Cardiac septum (tissue), 1 donor: Measurements from ENCODE around the gene NUDT4. TPM values are rescaled to one million over a fixed set of nuclear protein-coding genes. Genes with fewer than 3 reads are reported as not detected.
"Not testable (repeated sequence)": the region's sequence is repeated elsewhere in the genome, so short reads cannot be mapped to it uniquely, and the experiment has no call there.

Experiments
- DNase-seq: peaks from one replicate; pipeline ENCODE4 v3.0.0-alpha.2; 2020; ENCODE audit warnings: low spot score
- intact Hi-C: fragments of 100-400 bp; cut with DNase I; formaldehyde crosslinking; loops from one replicate; pipeline ENCODE4 v1.14.0; 2022
- total RNA-seq: library from RNA; stranded (reverse); fragmentation: NEBNext Ultra II Directional; extraction: Animal tissue kit (Norgen Biotek cat#: 25700); gene quantifications from one replicate; pipeline ENCODE4 v1.2.1, GENCODE V29; 2021
- donor health status: DM: no; HTN: no; CAD: no.

Gene NUDT4
- total RNA-seq, 1 donor from 2014 or later: 116 TPM

DNA sequence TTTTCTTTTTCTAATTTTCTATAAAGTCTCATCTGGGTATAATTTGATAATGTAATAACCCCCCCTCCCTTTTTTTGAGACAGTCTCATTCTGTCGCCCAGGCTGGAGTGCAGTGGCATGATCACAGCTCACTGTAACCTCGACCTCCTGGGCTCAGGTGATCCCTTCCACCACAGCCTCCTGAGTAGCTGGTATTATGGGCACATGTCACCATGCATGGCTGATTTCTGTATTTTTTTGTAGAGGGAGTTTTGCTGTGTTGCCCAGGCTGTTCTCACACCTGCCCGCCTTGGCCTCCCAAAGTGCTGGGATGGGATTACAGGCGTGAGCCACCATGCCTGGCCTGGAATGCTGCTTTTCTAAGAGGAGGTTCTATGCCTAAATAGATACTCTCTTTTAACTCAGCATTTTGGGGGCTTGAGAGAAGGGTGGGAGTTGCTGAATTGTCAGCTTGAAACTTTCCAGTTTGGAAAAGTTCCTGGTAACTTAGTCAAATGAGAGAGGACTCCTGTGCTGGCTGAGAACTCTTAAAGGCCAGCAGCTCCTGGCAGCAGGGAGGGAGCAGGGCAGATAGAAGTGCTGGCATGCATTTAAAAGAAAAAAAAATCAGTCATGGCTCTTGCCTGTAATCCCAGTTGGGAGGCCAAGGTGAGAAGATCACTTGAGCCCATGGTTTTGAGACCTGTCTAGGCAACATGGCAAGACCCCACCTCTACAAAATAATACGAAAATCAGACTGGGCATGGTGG lies 13.0 kb downstream of the NUDT4 start:
- intact Hi-C loops: no loop called here
- no peak for DNase-seq

DNA sequence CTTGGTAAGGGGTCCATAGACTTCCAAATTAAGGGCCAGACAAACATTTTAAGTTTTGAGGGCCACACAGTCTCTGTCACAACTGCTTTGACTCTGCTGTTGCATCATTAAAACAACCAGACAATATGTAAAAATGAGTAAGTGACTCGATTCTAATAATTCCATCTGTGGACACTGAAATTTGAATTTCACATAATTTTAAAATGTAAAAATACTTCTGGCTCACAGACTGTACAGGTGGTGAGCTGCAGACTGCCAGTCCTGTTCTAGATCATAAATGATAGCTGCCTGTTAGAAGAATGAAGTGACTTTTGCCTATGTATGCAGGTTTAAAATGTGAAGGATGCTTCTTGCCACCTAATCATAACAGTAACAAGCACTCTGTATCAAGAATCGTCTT lies 15.7 kb downstream of the NUDT4 start:
- no peak for DNase-seq
- intact Hi-C loops: no loop called here

GRCh38 chr12:93397412-93397811 lies 19.7 kb downstream of the NUDT4 start:
- no peak for DNase-seq
- intact Hi-C loops: loop anchor here (5.0 kb wide), 1 partner anchor 410 kb away; no protein-coding TSS in a partner anchor

- intact Hi-C loops: loop anchor here (5.0 kb wide), 1 partner anchor 412 kb away; no protein-coding TSS in a partner anchor
These were observed 21.6 kb downstream of the NUDT4 start for GRCh38 chr12:93399183-93399863.

DNA sequence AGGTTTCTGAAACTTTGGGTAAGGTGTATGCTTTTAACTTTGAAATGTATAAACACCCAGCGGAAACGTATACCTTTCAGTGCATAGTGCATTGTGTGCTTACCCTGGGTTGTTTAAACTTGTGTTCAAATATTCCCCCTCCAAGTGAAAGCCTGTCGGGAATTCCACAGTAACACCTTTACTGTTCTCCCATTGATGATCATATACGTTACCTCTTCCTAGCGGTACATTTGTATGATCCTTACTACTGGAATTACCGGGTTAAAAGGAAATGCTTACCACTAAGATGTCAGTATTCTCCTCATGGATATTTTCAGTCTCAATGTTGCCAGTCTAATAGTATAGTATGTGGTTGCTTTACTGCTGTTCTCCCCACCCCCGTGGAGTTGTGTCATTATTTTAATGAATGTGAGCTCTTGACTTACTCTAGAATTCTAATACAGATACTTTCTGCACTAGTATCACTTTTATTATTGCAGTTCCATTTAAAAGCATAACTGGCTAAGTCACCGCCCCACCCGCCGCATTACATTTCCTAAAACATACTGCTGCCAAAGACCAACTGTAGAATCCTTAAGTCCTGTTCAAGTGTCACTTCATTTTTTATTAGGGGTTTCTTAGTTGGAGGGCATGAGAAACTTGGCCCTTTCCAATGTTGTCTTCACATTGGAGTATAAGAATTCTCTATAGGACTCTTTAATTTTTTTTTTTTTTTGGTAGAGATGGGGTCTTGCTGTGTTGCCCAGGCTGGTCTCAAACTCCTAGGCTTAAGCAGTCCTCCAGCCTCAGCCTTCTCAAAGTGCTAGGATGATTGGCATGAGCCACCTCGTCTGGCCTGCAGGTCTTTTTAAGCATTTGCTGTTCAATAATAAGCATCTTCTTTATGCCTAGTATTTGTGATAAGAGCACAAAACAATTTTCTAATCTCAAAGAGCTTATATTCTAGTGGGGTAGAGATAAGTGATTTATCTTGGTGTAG lies 24.9 kb downstream of the NUDT4 start:
- no peak for DNase-seq

More at GRCh38 chr12:93399183-93399863, 21.6 kb downstream of the NUDT4 start:
- DNase-seq: not testable (repeated sequence)

DNA sequence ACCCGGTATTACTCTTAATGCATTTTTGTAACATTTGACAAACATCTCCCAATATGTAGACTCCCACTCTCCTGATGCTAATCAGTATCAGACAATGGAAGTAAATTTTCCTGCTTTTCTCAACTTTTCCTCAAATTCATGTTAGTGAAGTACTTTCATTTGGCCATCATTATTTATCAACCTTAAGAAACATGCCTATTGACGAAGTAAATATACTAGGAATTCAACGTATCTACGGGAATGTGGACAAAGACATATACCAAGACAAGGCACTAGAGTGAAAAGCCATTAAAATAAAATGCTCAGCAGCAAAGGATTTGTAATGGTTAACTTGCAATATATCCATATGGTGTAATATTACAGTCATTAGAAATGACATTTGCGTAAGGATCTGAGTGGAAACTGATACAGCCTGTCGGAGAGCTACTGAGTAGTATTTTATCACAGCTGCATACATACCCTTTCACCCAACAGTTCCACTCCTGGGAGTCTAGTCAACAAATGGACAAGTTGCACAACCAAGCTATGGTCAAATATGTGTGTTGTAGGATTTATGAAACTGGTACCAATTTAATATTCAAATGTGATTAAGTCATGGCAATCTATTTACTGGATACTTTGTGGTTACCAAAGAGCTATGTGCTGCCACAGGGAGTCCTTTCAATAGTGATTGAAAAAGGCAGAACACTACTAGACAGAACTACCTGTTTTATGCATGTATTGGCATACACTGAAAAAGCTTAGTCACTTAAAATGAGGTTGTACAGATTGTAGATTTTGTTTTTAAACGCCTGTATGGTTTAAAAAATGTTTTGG lies 26.5 kb downstream of the NUDT4 start:
- intact Hi-C loops: no loop called here
- no peak for DNase-seq

More for the DNA sequence above, 24.9 kb downstream of the NUDT4 start:
- intact Hi-C loops: no loop called here

GRCh38 chr12:93404961-93405849 lies 27.5 kb downstream of the NUDT4 start:
- intact Hi-C loops: no loop called here

GRCh38 chr12:93407054-93407962 lies 29.6 kb downstream of the NUDT4 start:
- intact Hi-C loops: no loop called here
- DNase-seq: no peak

More at GRCh38 chr12:93404961-93405849, 27.5 kb downstream of the NUDT4 start:
- no peak for DNase-seq

DNA sequence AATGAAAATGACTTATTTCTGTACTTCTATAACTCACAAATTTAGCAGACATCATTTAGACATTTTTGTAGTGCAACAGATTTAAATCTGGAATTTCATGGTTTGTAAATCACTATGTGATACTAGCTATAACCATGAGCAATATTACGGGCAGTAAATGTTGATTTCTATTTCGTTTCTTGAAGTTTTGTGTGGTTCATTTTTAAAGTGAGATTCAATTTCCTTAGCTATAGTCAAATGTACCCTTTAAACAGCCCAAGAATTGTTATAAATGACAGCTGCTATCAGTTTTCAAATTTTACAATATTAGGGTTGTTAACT lies 30.2 kb downstream of the NUDT4 start:
- intact Hi-C loops: no loop called here
- DNase-seq: no peak

DNA sequence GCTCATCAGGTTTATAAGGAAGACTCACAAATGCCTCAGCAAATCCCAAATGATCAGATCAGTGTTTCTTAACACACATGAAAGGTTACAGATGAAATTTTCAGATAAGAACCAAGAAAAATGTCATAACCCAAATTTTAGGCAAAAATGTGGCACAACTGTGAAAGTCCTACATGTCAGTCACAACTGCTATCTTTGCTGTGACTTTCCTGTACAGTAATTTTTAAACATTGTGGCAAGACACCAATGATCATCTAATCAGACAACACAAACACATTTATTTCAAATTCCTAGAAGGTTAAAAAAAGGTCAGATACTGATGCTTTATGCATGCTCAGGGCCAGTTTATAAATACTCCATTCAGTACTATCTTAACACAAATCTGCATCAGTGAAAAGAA lies 31.1 kb downstream of the NUDT4 start:
- no peak for DNase-seq
- intact Hi-C loops: no loop called here

DNA sequence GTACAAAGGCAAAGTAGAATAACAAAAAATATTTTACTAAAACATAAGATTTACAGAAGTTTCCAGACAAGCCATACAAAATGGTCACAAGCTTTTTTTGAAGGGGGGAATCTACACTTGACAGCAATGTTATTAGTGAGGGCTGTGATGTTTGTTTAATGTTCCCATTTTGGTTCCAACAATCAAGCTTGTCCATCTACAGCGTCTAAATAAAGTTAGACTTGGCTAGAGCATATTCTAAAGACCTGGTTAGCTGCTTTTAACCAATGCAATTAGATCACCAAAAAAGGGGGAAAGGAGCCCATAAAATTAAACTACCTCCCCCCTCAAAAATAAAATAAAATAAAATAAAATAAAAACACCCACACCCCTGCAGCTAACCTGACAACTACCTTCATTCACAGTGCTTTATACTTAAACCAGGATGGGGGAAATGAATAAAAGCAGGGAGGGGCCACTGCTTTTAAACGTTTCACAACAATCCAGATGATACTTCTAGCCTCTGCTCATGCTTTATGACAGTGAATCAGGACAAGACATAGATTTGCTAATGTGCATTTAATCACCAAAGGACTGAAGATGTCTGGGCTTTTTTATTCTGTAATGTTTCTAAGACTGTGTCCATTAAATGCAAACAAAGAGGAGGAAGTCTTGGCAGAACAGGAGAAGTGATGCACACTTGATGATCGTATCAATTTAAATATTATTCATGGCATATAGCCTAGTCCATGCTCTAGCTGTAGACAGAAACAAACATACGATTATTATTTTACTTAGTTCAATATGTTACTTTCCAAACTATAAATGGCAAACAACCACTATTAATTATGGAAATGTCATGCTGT lies 31.8 kb downstream of the NUDT4 start:
- DNase-seq, intact Hi-C loops: not testable (repeated sequence)

DNA sequence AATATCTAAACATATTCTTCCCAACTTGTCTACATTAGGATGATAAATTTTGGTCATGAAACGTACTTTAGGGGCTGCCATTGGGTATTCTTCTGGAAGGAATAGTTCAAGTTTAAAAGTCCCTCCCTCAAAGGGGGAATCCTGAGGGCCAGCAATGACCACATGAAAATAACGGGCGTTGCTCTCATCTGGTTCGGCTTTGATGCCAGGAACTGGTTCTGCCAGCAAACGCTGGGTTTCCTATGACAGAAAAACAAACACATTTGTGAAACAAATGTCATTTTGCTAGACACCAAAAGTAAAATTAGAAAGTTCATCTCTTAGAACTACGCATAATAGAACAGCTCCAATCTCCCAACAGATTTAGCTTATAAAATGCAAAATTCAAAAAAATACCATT lies 33.3 kb downstream of the NUDT4 start:
- intact Hi-C loops, DNase-seq: not testable (repeated sequence)

DNA sequence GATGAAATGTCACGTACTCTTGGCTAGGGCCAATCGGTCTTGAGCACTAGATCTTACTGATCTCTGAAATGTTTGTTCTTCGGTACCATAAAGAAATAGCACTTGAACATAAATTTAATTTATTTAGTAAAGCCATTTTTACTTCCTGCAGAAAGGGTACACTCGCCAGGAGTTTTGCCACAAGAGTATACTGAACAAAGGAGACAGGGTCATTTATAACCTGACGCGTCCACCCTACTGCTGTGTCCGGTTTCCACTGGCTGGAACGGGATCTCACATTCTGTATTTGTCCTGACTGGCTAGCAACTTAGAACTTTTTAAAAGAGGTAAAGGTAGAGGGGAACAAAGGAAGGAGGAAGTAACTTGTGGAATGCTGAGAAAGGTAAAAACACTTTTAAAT lies 34.7 kb downstream of the NUDT4 start:
- DNase-seq, intact Hi-C loops: not testable (repeated sequence)

- intact Hi-C loops: no loop called here
- DNase-seq: no peak
These were observed 35.3 kb downstream of the NUDT4 start for GRCh38 chr12:93413064-93413463.

DNA sequence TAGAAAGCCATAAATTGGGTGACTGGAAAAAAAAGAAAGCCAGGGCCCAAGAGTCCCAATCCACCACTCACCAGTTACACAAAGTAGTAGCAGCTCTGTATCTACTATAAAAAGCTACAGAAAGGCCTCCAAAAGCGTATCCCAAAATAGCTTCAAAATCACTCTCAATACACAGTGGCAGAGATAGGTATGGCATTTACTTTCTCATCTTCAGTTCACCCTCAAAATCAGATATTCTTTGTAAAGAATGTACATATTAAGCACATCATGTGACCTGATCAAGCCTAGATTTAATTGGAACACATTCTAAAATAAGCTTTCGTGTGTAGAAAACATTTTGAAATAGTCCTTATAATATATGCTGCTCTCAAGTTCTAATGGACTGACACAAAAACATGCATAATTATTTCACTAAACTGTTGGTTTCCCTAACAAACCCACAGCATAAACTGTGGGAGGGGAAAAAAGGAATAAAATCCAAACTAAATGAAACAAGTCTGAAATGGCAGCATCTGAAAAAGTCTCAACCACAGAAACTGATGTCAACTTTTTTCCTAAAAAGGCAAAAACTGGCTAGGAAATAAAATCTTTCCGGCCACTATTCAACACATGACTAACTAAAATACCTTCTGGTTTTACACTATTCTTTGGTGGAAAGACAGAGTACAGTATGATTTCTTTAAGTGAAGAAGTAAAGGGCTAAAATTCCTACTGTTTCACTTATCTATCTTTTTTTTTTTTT lies 38.2 kb downstream of the NUDT4 start:
- intact Hi-C loops: loop anchor here (5.0 kb wide), 1 partner anchor 429 kb away; no protein-coding TSS in a partner anchor
- no peak for DNase-seq
